Measurements from ENCODE around the gene PRSS57.

The PRSS57 gene

DNA sequence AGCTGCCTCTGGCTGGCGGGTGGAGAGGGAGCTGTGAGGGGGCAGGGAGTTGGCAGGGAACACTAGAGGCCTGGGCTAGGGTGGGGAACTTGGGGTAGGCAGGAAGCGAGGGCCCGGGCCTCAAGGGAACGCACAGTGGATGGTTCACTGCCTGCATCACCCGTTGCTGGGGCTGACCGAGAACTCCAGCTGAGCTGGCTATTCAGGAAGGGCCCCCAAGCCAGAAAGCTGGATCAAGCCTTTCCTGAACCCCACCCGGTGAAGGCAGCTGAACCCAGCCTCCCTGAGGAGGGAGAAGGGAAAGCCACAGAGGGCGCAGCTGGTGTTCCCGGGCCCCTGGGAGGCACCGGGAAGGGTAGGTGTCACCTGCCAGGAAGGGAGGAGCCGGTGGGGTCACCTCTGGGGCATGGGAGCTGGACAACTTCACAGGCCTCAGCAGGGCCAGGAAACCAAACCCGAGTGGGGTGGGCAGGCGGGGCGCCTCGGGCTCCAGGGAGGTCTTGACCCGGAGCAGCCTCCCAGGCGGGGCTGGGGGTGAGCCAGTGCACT lies 27.4 kb upstream of the PRSS57 start:
- TF ChIP-seq, protein P1, sequence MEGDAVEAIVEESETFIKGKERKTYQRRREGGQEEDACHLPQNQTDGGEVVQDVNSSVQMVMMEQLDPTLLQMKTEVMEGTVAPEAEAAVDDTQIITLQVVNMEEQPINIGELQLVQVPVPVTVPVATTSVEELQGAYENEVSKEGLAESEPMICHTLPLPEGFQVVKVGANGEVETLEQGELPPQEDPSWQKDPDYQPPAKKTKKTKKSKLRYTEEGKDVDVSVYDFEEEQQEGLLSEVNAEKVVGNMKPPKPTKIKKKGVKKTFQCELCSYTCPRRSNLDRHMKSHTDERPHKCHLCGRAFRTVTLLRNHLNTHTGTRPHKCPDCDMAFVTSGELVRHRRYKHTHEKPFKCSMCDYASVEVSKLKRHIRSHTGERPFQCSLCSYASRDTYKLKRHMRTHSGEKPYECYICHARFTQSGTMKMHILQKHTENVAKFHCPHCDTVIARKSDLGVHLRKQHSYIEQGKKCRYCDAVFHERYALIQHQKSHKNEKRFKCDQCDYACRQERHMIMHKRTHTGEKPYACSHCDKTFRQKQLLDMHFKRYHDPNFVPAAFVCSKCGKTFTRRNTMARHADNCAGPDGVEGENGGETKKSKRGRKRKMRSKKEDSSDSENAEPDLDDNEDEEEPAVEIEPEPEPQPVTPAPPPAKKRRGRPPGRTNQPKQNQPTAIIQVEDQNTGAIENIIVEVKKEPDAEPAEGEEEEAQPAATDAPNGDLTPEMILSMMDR (IDR thresholded peaks at IDR 0.05; ENCODE audit: borderline replicate concordance, insufficient read depth, low read depth, low read length) = no peak
- no peak overlapping the region for H3K4me3 ChIP-seq (ENCODE audit: low read depth, low read length)

DNA sequence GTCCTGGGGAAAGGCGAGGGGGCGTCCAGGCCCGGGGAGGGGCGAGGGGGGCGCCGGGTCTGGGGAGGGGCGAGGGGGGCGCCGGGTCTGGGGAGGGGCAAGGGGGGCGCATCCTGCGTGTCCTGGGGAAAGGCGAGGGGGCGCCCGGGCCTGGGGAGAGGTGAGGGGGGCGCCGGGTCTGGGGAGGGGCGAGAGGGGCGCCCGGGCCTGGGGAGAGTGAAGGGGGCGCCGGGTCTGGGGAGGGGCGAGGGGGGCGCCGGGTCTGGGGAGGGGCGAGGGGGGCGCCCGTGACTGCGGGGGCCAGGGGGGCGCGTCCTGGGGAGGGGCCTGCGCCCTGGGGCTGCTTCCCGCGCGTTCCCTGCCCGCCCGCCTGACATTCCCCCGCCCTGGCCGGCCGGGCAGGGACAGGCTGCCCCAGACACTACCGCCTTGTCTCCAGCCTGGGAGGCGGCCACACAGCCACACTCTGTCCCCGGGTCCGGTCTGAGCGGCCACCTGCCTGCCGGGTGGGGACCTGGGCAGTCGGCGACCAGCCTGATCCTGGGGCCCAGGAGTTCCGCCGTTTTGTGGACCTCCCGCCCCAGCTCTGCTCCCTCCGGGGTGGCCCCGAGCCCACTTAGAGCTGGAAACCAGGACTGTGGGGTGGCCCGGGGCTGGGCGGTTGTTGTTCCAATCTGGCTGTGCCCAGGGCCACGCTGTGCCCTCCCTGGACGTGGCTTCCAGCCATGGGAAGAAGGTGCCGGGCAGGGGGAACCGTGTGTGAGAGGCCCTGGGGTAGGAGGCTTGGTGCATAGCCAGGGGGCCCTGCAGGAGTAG lies 25.3 kb upstream of the PRSS57 start:
- H3K4me3 ChIP-seq (ENCODE audit: low read depth, low read length) = no peak overlapping the region

DNA sequence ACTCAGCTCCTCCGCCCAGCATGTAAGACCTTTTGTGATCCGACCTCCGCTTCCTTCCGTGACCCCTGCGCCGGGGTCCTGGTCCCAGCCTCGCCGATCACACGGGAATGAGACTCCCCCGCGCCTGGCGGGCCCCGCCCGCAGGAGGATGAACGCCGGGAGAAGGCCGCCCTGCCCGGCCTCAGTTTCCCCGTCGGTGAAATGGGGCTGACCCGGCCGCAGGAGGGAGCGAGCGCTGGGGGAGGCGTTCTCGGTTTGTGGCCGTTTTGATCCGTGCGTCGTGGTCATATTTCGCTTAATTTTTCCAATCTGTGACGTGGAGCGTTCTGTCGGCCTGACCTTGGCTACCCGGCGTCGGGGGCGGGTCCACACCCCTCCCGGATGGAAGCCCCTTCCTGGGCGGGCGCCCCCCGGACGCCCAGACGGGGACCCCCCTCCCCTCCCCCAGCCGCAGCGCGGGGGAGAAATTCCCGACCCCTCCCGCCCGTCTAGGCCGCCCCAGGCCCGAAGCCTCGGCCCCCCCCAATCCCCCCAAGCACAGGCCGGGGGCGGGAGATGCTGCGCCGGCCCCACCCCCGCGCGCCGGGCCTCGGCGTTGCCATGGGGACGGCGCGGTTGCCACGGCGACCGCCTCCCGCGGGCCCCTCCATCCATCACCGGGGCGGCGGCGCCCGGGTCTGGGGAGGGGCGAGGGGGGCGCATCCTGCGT lies 24.5 kb upstream of the PRSS57 start:
- H3K4me3 ChIP-seq (ENCODE audit: low read depth, low read length) = no peak overlapping the region
- TF ChIP-seq, protein P1 (IDR thresholded peaks at IDR 0.05; ENCODE audit: borderline replicate concordance, insufficient read depth, low read depth, low read length) = no peak

More for the DNA sequence above, 25.3 kb upstream of the PRSS57 start:
- TF ChIP-seq, protein P1 (IDR thresholded peaks at IDR 0.05; ENCODE audit: borderline replicate concordance, insufficient read depth, low read depth, low read length) = no peak

DNA sequence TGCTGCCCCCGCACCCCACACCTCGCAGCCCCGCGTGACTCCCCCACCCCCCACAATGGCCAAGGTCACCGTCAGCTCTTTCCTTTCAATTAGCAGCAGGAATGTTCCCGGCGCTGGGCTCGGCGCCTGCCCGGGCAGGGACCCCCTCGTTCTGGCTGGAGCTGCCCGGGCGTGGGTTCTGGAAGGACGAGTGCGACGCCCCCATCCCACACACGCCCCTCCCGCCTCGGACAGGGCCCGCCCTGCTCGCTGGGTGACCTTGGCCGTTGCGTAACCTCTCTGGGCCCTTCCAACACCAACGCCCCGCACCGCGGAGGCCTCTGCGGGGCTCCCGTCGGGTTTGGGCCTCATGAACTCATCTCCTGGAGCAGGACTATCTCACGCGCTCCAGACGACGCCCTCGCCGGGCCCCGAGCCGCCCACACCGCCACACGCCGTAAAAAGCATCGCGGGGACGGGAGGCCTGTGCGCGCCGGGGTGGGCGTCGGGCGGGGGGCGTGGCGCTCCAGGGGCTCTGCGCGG lies 23.8 kb upstream of the PRSS57 start:
- TF ChIP-seq, protein P1 (IDR thresholded peaks at IDR 0.05; ENCODE audit: borderline replicate concordance, insufficient read depth, low read depth, low read length) = no peak
- H3K4me3 ChIP-seq (ENCODE audit: low read depth, low read length) = no peak overlapping the region

DNA sequence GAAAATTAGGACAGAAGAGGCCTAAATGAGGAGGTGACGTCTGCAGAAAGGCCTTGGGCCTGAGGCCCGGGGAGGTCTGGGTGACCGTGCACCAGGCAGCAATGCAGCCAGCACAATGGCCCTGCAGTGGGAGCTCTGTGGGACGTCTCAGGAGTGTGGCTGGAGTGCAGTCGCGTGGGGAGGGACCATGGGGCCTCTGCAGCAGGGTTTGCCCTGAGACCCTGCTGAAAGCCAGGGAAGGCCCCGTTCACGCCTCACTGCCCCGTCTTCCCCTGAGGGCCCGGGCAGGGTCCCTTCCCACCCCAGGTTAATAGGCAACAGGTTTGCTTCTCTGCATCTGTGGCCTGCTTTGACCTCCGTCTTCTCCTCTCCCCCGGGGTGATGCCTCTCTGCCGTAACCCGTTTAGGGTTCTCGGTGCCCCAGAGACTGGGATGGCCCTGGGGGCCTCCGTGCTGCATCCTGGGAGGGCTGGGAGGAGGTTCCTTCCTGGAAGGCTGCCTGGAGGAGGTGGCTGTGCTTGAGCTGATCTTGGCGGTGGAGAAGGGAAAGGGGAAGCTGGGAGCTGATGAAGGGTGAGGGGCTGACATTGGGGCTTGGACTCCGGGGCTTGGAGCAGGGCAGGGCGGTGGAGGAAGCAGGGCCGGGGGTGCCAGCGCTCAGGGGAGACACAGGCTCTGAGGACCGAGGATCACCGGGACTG lies 23.1 kb upstream of the PRSS57 start:
- TF ChIP-seq, protein P1 (IDR thresholded peaks at IDR 0.05; ENCODE audit: borderline replicate concordance, insufficient read depth, low read depth, low read length) = no peak
- H3K4me3 ChIP-seq (ENCODE audit: low read depth, low read length) = no peak overlapping the region

DNA sequence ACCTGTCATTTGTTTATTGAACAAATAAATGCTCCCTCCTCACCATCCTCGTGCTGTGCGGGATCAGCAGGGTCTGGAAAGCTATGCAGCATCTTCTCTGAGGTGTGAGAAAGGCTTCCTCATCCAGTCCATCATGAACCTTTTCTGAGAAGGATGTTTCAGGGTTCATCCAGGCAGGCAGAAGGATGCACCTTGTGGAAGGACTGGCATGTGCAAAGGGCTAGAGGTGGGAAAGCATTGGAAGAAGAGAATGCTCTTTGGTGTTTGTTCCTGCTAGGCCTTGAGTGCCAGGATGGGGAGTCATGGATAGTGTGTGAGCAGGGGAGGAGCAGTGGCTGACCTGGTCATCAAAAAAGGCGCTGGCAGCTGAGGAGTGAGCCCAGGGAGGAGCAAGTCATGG lies 20.1 kb upstream of the PRSS57 start:
- H3K4me3 ChIP-seq (ENCODE audit: low read depth, low read length) = no peak overlapping the region
- TF ChIP-seq, protein P1 (IDR thresholded peaks at IDR 0.05; ENCODE audit: borderline replicate concordance, insufficient read depth, low read depth, low read length) = no peak
